Adrenal gland (tissue), 19 donors: ENCODE measurements around the gene SLC38A5. TPM values are rescaled to one million over a fixed set of nuclear protein-coding genes. Genes with fewer than 3 reads are reported as not detected.
"Not testable (repeated sequence)": the region's sequence is repeated elsewhere in the genome, so short reads cannot be mapped to it uniquely, and the experiment has no call there.

Source experiments
- DNase-seq, 7 donors: peaks; one replicate each; pipeline ENCODE4 v3.0.0-alpha.2; 2019 to 2020
- H3K27ac ChIP-seq, 5 donors: fragments of 200-600 bp; sonication (generic) in 4 of 5; 1 replicate in 3 of 5; 2 replicates in 2 of 5; pipeline versions ENCODE4 v1.5.1 to v1.8.0; 2016 to 2020; ENCODE audit warnings: mild to moderate bottlenecking in 1 of 5
- H3K27me3 ChIP-seq: fragments of 200-600 bp; 2 replicates; pipeline ENCODE4 v1.8.0; 2021
- H3K36me3 ChIP-seq, 2 donors: fragments of 200-600 bp; replicated peaks in 1 of 2; 1 replicate in 1 of 2; 2 replicates in 1 of 2; pipeline versions ENCODE4 v1.5.1 to v1.8.0; 2018 to 2022
- H3K4me1 ChIP-seq, 2 donors: fragments of 200-600 bp; replicated peaks in 1 of 2; 1 replicate in 1 of 2; 2 replicates in 1 of 2; pipeline versions ENCODE4 v1.5.1 to v1.8.0; 2018 to 2021
- H3K4me3 ChIP-seq, 4 donors: fragments of 200-600 bp; sonication (generic) in 3 of 4; one replicate each; pipeline ENCODE4 v1.5.1; 2016 to 2018
- H3K9me3 ChIP-seq, 3 donors: fragments of 200-600 bp; sonication (generic) in 1 of 3; replicated peaks in 1 of 3; 1 replicate in 2 of 3; 2 replicates in 1 of 3; pipeline versions ENCODE4 v1.5.1 to v1.8.0; 2016 to 2021
- POLR2A ChIP-seq, 2 donors: fragments of 450-650 bp; IDR thresholded peaks; one replicate each; pipeline ENCODE4 v1.6.1; 2017; ENCODE audit warnings: antibody characterized with exemption in 2 of 2, mild to moderate bottlenecking in 2 of 2, moderate library complexity in 1 of 2
- WGBS, 4 donors: extraction: QIAGEN DNeasy Blood & Tissue Kit in 2 of 4; methylation state at CpG; one replicate each; pipeline versions ENCODE4 v1.1.5 to v1.1.7; 2013 to 2017; 5-methylcytosine and 5-hydroxymethylcytosine counted together
- intact Hi-C, 2 donors: fragments of 100-400 bp; cut with DNase I; formaldehyde crosslinking; loops; one replicate each; pipeline versions ENCODE4 v1.14.1 to v1.15.0; 2022 to 2023
- long read RNA-seq, 10 donors: library from polyadenylated mRNA in 3 of 10; unstranded in 2 of 10; stranded (forward) in 1 of 10; transcript quantifications; one replicate each; pipeline ENCODE4 v2.0.0 and lab custom pipeline, GENCODE V29; 2021 to 2026
- polyA plus RNA-seq, 3 donors: library from polyadenylated mRNA; stranded (reverse); fragments of 200-250 nt in 2 of 3; fragments of 350-450 nt in 1 of 3; fragmentation: Illumina TruSeq in 1 of 3; extraction: RNeasy Lipid Tissue Mini Kit (QIAGEN cat#74804) in 1 of 3; gene quantifications; one replicate each; pipeline ENCODE4 v1.2.3, GENCODE V29; 2013 to 2014
- total RNA-seq, 9 donors: library from RNA; depleted of rRNA in 4 of 9; stranded (reverse); fragments of >200 nt in 4 of 9; fragments of 120-200 nt in 1 of 9; fragmentation: NEBNext Ultra II Directional in 1 of 9; extraction: Animal tissue kit (Norgen Biotek cat#: 25700) in 1 of 9; gene quantifications; one replicate each; pipeline versions ENCODE4 v1.1.0 to v1.2.4, GENCODE V29; 2013 to 2023
- TF ChIP-seq, protein P1 (sequence below), 6 experiments: fragments of 450-650 bp in 4 of 6; fragments of 200-600 bp in 2 of 6; sonication (generic) in 1 of 6; IDR thresholded peaks; 1 replicate in 5 of 6; 2 replicates in 1 of 6; pipeline versions ENCODE4 v1.5.1 to v1.8.0; 2016 to 2021; ENCODE audit warnings: antibody characterized with exemption in 6 of 6, mild to moderate bottlenecking in 2 of 6, moderate library complexity in 1 of 6
- donor health status: healthy with polysubstance abuse.
- donor health status: Bipolar disorder and iron deficiency.
- donor health status: DM: yes; HTN: yes; CAD: no.
- donor health status: DM: no; HTN: no; CAD: no.
- donor health status: DM: no; HTN: no; CAD: no.
- donor health status: DM: yes; HTN: yes; CAD: no.

Gene SLC38A5
- total RNA-seq: 1 to 10 TPM in 7 of 9 donors, under 1 TPM in 2; 0.11 to 6.6 (median 4.3) TPM
- polyA plus RNA-seq: 1 to 10 TPM; 3.7 to 6.2 (median 6.0) TPM
- long read RNA-seq, donor 1: 0 reads
- long read RNA-seq, donor 2: 0 reads
- long read RNA-seq, donor 3, partial matches to known transcripts: 0 of 1 reads
- long read RNA-seq, donor 3, other reads (novel, unspliced or antisense): 0 of 1 reads
- long read RNA-seq, donor 4: 0 reads
- long read RNA-seq, donor 5: 0 reads
- long read RNA-seq, donor 6: 0 reads
- long read RNA-seq, donor 7: 0 reads
- long read RNA-seq, donor 8, partial matches to known transcripts: 0 of 1 reads
- long read RNA-seq, donor 8, other reads (novel, unspliced or antisense): 0 of 1 reads
- long read RNA-seq, donor 9: 0 reads
- long read RNA-seq, donor 10: 0 reads

DNA sequence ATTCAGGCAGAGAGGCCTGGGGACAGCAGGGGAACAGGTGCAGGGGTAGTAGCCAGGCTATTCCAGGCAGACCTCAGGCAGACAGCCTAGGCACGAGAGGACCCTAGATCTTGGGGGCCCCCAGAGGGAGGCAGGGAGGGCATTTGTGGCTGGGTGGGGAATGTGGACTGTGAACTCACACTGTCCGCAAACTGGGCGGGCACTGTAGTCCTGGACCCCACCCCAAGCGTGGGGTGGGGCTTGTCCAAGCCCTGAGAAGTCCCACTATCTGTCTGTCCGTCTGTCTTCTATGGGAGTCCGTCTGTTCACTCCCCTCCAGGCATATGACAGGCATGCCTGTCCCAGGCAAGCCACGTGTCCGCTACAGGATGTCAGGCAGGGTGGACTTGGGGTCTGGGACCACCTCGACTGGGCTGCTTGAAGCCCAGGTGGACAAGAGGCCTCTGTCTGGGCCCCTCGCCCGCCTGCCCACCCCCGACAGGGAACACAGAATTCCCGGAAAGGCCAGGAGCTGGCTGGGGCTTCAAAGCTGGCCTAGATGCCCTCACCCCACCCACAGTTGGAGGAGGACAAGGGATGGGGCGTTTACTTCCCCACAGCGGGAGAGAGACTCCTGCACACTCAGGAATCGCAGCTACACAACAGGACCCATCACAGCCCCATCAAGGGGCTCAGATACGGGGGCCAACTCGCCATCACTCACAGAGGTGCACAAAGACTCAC lies at the start of gene SLC38A5:
SLC38A5 (minus strand) TSS at position 151 of the 723 bp plus-strand sequence. CDS start 2,336 bp downstream, outside the sequence.
- H3K36me3 ChIP-seq: no peaks in the 10 kb centered on the region
- no peak within 1 kb of the TSS for H3K27ac ChIP-seq
- H3K4me3 ChIP-seq: peak within 1 kb of the TSS in 1 of 4 donors; percentile 38
- DNase-seq: no peak
- no peaks in the 10 kb centered on the region for H3K27me3 ChIP-seq
- no peaks in the 10 kb centered on the region for H3K4me1 ChIP-seq
- WGBS, 4 donors: 79 to 89% (median 82%) methylated on average over 12 to 18 of the region's 18 CpGs; no CpG with 5 or more reads in 1 of the 4 donors
- TF ChIP-seq, protein P1, sequence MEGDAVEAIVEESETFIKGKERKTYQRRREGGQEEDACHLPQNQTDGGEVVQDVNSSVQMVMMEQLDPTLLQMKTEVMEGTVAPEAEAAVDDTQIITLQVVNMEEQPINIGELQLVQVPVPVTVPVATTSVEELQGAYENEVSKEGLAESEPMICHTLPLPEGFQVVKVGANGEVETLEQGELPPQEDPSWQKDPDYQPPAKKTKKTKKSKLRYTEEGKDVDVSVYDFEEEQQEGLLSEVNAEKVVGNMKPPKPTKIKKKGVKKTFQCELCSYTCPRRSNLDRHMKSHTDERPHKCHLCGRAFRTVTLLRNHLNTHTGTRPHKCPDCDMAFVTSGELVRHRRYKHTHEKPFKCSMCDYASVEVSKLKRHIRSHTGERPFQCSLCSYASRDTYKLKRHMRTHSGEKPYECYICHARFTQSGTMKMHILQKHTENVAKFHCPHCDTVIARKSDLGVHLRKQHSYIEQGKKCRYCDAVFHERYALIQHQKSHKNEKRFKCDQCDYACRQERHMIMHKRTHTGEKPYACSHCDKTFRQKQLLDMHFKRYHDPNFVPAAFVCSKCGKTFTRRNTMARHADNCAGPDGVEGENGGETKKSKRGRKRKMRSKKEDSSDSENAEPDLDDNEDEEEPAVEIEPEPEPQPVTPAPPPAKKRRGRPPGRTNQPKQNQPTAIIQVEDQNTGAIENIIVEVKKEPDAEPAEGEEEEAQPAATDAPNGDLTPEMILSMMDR (IDR thresholded peaks at IDR 0.05): no peak
- no peak for TF ChIP-seq POLR2A (IDR thresholded peaks at IDR 0.05)
- H3K9me3 ChIP-seq: no peaks in the 10 kb centered on the region
- intact Hi-C loops: no loop called here

DNA sequence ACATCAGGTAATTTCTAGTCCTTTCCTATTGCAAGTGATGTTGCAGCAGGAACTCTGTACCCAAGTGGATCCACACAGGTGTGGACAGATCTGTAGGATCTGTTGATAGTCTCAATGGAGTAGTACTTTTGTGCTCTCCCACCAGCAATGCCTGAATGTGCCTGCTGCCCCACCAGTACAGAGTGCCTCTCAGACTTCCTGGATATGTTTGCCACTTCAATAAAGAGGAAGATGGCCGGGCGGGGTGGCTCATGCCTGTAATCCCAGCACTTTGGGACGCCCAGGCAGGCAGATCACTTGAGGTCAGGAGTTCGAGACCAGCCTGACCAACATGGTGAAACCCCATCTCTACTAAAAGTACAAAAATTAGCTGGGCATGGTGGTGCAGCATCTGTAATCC lies 49.4 kb upstream of the SLC38A5 start:
- H3K27ac ChIP-seq, DNase-seq, H3K27me3 ChIP-seq, H3K4me1 ChIP-seq, H3K4me3 ChIP-seq, intact Hi-C loops, H3K36me3 ChIP-seq, H3K9me3 ChIP-seq: not testable (repeated sequence)
- 73 to 77% (median 76%) methylated on average over 4 of the region's 4 CpGs; no CpG with 5 or more reads in 1 of the 4 donors for WGBS, 4 donors

DNA sequence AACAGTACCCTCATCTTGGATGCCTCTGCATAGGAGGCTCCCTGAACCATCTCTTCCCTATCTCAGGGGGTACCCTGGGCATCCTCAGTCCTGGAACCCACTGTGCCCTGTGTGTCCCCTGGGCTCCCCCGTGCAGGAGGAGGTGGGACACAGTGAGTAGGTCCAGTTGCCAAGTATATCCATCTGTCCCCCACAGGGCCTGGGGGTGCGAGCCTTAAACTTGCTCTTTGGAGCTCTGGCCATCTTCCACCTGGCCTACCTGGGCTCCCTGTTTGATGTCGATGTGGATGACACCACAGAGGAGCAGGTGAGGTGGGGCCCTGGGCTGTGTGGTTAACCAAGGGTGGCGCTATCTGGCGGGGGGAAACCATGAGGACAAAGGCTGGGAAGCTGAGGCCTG lies 46.9 kb upstream of the SLC38A5 start:
- WGBS, 4 donors: 75 to 87% (median 83%) methylated on average over 1 to 5 of the region's 5 CpGs
- Histone ChIP-seq H3K27me3 (no peaks in the 10 kb centered on the region), H3K4me1 (no peaks in the 10 kb centered on the region), H3K27ac (peak overlapping the region in 2 of 5 donors; percentile 16 to 47), H3K4me3 (no peak overlapping the region), H3K9me3 (no peaks in the 10 kb centered on the region), H3K36me3 (no peaks in the 10 kb centered on the region)
- TF ChIP-seq, protein P1 (IDR thresholded peaks at IDR 0.05): no peak
- no peak for TF ChIP-seq POLR2A (IDR thresholded peaks at IDR 0.05)
- DNase-seq: no peak
- intact Hi-C loops: no loop called here

DNA sequence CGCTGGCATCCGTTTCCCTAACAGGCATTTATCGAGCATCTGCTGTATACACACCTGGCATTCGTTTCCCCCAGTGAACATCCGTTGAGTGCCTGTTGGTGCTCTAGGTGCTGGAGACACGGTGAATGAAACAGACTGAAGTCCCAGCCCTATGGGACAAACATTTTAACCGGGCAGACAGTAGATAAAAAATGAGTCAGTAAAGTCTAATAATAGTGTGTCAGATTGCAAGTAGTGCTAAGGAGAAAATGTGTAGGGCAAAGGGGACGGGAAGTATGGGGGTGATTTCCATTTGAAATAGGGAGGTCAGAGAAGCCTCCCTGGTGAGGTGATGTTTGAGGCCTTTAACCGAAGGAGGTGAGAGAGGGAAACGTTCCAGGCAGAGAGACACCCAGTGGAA lies 46.2 kb upstream of the SLC38A5 start:
- DNase-seq: no peak
- intact Hi-C loops: no loop called here
- TF ChIP-seq POLR2A (IDR thresholded peaks at IDR 0.05): no peak
- TF ChIP-seq, protein P1 (IDR thresholded peaks at IDR 0.05): no peak
- no peaks in the 10 kb centered on the region for H3K9me3 ChIP-seq
- no peaks in the 10 kb centered on the region for H3K27me3 ChIP-seq
- no peaks in the 10 kb centered on the region for H3K36me3 ChIP-seq
- no peaks in the 10 kb centered on the region for H3K4me1 ChIP-seq
- H3K4me3 ChIP-seq: no peak overlapping the region
- H3K27ac ChIP-seq: peak overlapping the region in 2 of 5 donors; percentile 16 to 47
- 69 to 76% (median 71%) methylated on average over 10 of the region's 10 CpGs for WGBS, 4 donors
